Upper lobe of right lung (tissue), 1 donor: Measurements from ENCODE around the gene EID2B. TPM values are rescaled to one million over a fixed set of nuclear protein-coding genes. Genes with fewer than 3 reads are reported as not detected.

Source experiments
- ATAC-seq: fragments of 200-7000 bp; cut with Tn5 transposase; one replicate; pipeline ENCODE4 v1.9.1; 2020; ENCODE audit warnings: mild to moderate bottlenecking, moderate library complexity
- DNase-seq: peaks from one replicate; pipeline ENCODE4 v3.0.0-alpha.2; 2020
- H3K27ac ChIP-seq: fragments of 200-600 bp; one replicate; pipeline ENCODE4 v1.8.0; 2022
- H3K27me3 ChIP-seq: fragments of 200-600 bp; one replicate; pipeline ENCODE4 v1.8.0; 2022; ENCODE audit warnings: mild to moderate bottlenecking
- H3K36me3 ChIP-seq: fragments of 200-600 bp; one replicate; pipeline ENCODE4 v1.8.0; 2022
- H3K4me1 ChIP-seq: fragments of 200-600 bp; one replicate; pipeline ENCODE4 v1.8.0; 2022
- H3K4me3 ChIP-seq: fragments of 200-600 bp; one replicate; pipeline ENCODE4 v1.8.0; 2022; ENCODE audit warnings: mild to moderate bottlenecking
- H3K9me3 ChIP-seq: fragments of 200-600 bp; one replicate; pipeline ENCODE4 v1.8.0; 2022
- intact Hi-C: fragments of 100-400 bp; cut with DNase I; formaldehyde crosslinking; loops from one replicate; pipeline ENCODE4 v1.11.0; 2022
- total RNA-seq: library from RNA; stranded (reverse); fragmentation: NEBNext Ultra II Directional; extraction: Animal tissue kit (Norgen Biotek cat#: 25700); gene quantifications from one replicate; pipeline ENCODE4 v1.2.1, GENCODE V29; 2021
- TF ChIP-seq, protein P1 (sequence below): fragments of 200-600 bp; IDR thresholded peaks from one replicate; pipeline ENCODE4 v1.8.0; 2022; ENCODE audit warnings: antibody characterized with exemption
- donor health status: DM: no; HTN: yes; CAD: no; lungs with severe emphysema.

EID2B gene
- total RNA-seq, 1 donor from 2014 or later = 2.4 TPM

DNA sequence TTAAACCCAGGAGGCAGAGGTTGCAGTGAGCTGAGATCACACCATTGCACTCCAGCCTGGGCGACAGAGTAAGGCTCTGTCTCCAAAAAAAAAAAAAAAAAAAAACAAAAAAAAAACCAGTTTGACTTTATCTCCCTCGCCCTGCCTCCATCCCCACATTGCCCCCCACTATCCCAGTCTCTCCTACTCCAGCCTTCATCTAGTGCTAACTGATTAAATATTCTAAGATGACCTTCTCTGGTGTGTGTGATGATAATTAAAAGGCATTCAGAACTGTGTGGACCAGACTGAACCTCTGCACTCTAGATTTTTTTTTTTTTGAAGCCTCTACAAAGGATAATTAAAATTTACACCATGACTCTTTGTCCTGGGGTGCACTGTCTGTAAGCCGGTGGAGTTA, 39.9 kb downstream of the EID2B start:
- Histone ChIP-seq H3K4me1 (peaks cover 3% of the 10 kb centered on the region), H3K36me3 (peaks cover 33% of the 10 kb centered on the region), H3K27ac (no peak overlapping the region), H3K4me3 (no peak overlapping the region), H3K9me3 (no peaks in the 10 kb centered on the region), H3K27me3 (peaks cover 18% of the 10 kb centered on the region)
- intact Hi-C loops = no loop called here
- TF ChIP-seq, protein P1, sequence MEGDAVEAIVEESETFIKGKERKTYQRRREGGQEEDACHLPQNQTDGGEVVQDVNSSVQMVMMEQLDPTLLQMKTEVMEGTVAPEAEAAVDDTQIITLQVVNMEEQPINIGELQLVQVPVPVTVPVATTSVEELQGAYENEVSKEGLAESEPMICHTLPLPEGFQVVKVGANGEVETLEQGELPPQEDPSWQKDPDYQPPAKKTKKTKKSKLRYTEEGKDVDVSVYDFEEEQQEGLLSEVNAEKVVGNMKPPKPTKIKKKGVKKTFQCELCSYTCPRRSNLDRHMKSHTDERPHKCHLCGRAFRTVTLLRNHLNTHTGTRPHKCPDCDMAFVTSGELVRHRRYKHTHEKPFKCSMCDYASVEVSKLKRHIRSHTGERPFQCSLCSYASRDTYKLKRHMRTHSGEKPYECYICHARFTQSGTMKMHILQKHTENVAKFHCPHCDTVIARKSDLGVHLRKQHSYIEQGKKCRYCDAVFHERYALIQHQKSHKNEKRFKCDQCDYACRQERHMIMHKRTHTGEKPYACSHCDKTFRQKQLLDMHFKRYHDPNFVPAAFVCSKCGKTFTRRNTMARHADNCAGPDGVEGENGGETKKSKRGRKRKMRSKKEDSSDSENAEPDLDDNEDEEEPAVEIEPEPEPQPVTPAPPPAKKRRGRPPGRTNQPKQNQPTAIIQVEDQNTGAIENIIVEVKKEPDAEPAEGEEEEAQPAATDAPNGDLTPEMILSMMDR = no peak
- ATAC-seq = no peak
- no peak for DNase-seq

DNA sequence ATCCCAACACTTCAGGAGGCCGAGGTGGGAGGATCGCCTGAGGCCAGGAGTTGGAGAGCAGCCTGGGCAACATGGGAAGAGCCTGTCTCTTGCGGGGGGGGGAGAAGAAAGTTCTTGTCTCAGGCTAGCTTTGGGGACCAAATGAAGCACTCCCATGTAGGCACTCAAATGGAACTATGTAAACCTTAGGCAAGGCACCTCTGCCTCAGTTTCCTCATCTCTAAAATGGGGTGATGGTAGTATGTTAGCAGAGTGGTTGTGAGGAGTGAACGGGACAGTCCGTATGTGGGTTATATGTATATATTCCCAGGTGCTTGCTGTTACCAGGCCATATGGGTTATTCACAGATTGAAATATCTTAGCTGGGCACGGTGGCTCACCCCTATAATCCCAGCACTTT, 40.4 kb downstream of the EID2B start:
- Histone ChIP-seq H3K4me1 (no peaks in the 10 kb centered on the region), H3K4me3 (no peak overlapping the region), H3K36me3 (peaks cover 38% of the 10 kb centered on the region), H3K27ac (no peak overlapping the region), H3K9me3 (no peaks in the 10 kb centered on the region), H3K27me3 (peaks cover 12% of the 10 kb centered on the region)
- TF ChIP-seq, protein P1 = no peak
- no peak for DNase-seq
- ATAC-seq = no peak
- intact Hi-C loops = no loop called here

DNA sequence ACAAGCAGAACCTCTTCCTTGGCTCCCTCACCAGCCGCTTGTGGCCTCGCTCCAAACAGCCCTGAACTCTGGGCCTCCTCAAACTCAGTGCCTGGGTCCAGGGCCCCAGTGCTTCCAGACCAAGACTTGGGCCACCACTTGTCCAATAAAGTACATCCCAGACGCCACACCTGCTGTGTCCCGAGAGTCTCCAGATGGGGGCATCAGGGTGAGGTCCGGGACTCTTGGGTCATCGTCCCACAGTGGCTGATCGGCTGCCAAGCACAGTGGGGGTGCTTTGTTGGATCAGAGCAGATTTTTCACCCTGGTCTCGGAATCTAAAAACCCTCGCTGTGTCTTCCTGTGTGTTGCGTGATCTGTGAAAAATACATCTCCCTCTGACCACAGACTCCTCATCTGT, 42.9 kb downstream of the EID2B start:
- H3K36me3 ChIP-seq = peaks cover 61% of the 10 kb centered on the region

DNA sequence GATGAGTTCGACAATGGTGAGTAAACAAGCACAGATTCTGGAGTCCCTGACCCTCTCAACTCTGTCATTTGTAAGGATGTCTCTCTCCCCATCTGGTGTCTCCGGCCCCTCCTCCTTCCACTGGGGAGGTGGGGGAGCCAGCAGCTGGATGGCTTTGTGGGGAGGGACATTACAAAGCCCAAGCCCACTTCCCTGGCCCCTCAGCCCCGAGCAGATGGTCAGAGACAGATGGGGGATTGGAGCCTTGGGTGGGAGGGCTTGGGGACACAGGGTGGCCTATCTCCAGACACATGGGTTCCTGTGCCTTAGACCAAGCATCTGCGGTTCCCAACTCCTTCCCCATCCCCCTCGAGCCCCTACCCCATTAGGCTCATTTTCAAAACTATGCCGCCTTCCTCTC, 49.5 kb downstream of the EID2B start:
- H3K4me3 ChIP-seq = no peak overlapping the region
- no peak overlapping the region for H3K27ac ChIP-seq
- no peaks in the 10 kb centered on the region for H3K9me3 ChIP-seq
- ATAC-seq = no peak
- no peaks in the 10 kb centered on the region for H3K27me3 ChIP-seq
- H3K4me1 ChIP-seq = peaks cover 17% of the 10 kb centered on the region
- TF ChIP-seq, protein P1 = no peak
- no peak for DNase-seq
- intact Hi-C loops = no loop called here
- peaks cover 42% of the 10 kb centered on the region for H3K36me3 ChIP-seq

More for the DNA sequence above, 42.9 kb downstream of the EID2B start:
- TF ChIP-seq, protein P1 = no peak
- intact Hi-C loops = no loop called here
- ATAC-seq (no peak), DNase-seq (no peak)
- no peak overlapping the region for H3K4me3 ChIP-seq
- no peaks in the 10 kb centered on the region for H3K4me1 ChIP-seq
- no peaks in the 10 kb centered on the region for H3K9me3 ChIP-seq
- H3K27ac ChIP-seq = no peak overlapping the region
- H3K27me3 ChIP-seq = no peaks in the 10 kb centered on the region

DNA sequence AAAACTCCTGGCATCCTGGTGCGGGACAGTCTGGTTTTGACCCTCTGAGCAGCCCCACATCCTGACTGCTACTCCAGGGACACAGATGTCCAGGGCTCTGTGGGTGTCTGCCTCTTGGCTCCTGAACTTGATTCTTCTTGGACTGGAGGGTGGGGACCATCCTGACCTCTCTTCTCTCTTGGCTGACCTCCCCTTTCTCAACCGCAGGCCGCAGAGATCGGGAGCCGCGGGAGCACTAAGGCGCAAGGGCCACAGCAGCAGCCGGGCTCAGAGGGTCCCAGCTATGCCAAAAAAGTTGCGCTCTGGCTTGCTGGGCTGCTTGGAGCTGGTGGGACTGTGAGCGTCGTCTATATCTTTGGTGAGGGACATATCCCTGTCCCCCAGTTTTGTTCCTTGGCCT, 51.0 kb downstream of the EID2B start:
- DNase-seq (no peak), ATAC-seq (no peak)
- TF ChIP-seq, protein P1 = no peak
- Histone ChIP-seq H3K4me1 (peaks cover 17% of the 10 kb centered on the region), H3K4me3 (peak overlapping the region; percentile 75), H3K27ac (peak overlapping the region; percentile 80), H3K36me3 (peaks cover 28% of the 10 kb centered on the region), H3K27me3 (no peaks in the 10 kb centered on the region), H3K9me3 (no peaks in the 10 kb centered on the region)
- intact Hi-C loops = no loop called here

DNA sequence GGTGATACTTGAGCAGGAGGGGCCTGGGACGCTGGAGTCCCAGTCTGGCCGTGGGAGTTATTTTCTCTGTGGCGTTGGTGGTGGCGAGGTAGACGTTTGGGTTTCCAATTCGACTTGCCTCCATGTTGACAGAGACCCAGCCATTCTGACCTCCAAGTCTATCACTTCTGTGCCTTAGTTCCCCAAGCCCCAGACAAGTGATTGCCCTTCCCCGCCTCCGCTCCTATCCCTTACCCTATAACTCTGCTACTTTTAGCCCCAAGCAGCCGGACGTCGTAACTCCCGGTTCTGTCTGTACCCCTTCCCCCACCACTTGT, 51.5 kb downstream of the EID2B start:
- no peaks in the 10 kb centered on the region for H3K27me3 ChIP-seq
- H3K36me3 ChIP-seq = peaks cover 25% of the 10 kb centered on the region
- intact Hi-C loops = no loop called here
- TF ChIP-seq, protein P1 = no peak
- H3K27ac ChIP-seq = peak overlapping the region; percentile 80
- DNase-seq = no peak
- no peak for ATAC-seq
- H3K4me1 ChIP-seq = peaks cover 17% of the 10 kb centered on the region
- H3K9me3 ChIP-seq = no peaks in the 10 kb centered on the region
- H3K4me3 ChIP-seq = peak overlapping the region; percentile 75
